Neural progenitor cell (in vitro differentiated cells): ENCODE data around the gene LRWD1.
"Not testable (repeated sequence)": the region's sequence is repeated elsewhere in the genome, so short reads cannot be mapped to it uniquely, and the experiment has no call there.

Experiments
- CTCF ChIP-seq: fragments of 200-600 bp; sonication (generic); IDR thresholded peaks from 2 replicates; pipeline ENCODE4 v1.5.1; 2017; ENCODE audit warnings: antibody characterized with exemption, mild to moderate bottlenecking
- EZH2 ChIP-seq: fragments of 200-600 bp; sonication (generic); IDR thresholded peaks from 2 replicates; pipeline ENCODE4 v1.6.1; 2017; ENCODE audit warnings: antibody characterized with exemption, mild to moderate bottlenecking, moderate library complexity
- EZH2phosphoT487 ChIP-seq: fragments of 200-600 bp; sonication (generic); IDR thresholded peaks from 2 replicates; pipeline ENCODE4 v1.6.1; 2017; ENCODE audit warnings: antibody characterized with exemption

- TF ChIP-seq CTCF, EZH2, EZH2phosphoT487: not testable (repeated sequence)
Observed at GRCh38 chr7:102481962-102482361, 17.2 kb downstream of the LRWD1 start.
